ENCODE measurements around the gene TEX11.

- TF ChIP-seq POLR2A (IDR thresholded peaks at IDR 0.05; ENCODE audit: extremely low read depth, insufficient read length) = no peak
- TF ChIP-seq, protein P1, sequence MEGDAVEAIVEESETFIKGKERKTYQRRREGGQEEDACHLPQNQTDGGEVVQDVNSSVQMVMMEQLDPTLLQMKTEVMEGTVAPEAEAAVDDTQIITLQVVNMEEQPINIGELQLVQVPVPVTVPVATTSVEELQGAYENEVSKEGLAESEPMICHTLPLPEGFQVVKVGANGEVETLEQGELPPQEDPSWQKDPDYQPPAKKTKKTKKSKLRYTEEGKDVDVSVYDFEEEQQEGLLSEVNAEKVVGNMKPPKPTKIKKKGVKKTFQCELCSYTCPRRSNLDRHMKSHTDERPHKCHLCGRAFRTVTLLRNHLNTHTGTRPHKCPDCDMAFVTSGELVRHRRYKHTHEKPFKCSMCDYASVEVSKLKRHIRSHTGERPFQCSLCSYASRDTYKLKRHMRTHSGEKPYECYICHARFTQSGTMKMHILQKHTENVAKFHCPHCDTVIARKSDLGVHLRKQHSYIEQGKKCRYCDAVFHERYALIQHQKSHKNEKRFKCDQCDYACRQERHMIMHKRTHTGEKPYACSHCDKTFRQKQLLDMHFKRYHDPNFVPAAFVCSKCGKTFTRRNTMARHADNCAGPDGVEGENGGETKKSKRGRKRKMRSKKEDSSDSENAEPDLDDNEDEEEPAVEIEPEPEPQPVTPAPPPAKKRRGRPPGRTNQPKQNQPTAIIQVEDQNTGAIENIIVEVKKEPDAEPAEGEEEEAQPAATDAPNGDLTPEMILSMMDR (IDR thresholded peaks at IDR 0.05; ENCODE audit: low read depth, low read length) = no peak
- TF ChIP-seq, protein P2, sequence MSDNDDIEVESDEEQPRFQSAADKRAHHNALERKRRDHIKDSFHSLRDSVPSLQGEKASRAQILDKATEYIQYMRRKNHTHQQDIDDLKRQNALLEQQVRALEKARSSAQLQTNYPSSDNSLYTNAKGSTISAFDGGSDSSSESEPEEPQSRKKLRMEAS (IDR thresholded peaks at IDR 0.05; ENCODE audit: low read depth, low read length) = no peak
Observed at GRCh38 chrX:70834589-70834988, 73.9 kb downstream of the TEX11 start.

Measured in NB4 (cell line).